GM18870 (cell line): Measurements from ENCODE around the gene KAT7.
"Not testable (repeated sequence)": the region's sequence is repeated elsewhere in the genome, so short reads cannot be mapped to it uniquely, and the experiment has no call there.

Experiments
- ATAC-seq: cut with Tn5 transposase; IDR thresholded peaks from one replicate; pipeline ENCODE4 v1.9.1; 2021; ENCODE audit warnings: moderate library complexity; ENCODE audit not compliant: unreplicated experiment

The KAT7 gene

GRCh38 chr17:49798182-49798581, 9.7 kb downstream of the KAT7 start:
- no peak for ATAC-seq

- ATAC-seq: no peak
These were observed 10.3 kb downstream of the KAT7 start for GRCh38 chr17:49798738-49799137.

- no peak for ATAC-seq
These were observed 20.6 kb downstream of the KAT7 start for GRCh38 chr17:49809056-49809455.

GRCh38 chr17:49814781-49815529, 26.5 kb downstream of the KAT7 start:
- no peak for ATAC-seq

GRCh38 chr17:49815761-49816281, 27.3 kb downstream of the KAT7 start:
- no peak for ATAC-seq

GRCh38 chr17:49817993-49818392, 29.5 kb downstream of the KAT7 start:
- ATAC-seq: no peak

- no peak for ATAC-seq
These were observed 30.7 kb downstream of the KAT7 start for GRCh38 chr17:49819138-49819537.

- no peak for ATAC-seq
These were observed 31.2 kb downstream of the KAT7 start for GRCh38 chr17:49819651-49820050.

GRCh38 chr17:49820773-49821172, 32.3 kb downstream of the KAT7 start:
- no peak for ATAC-seq

GRCh38 chr17:49821466-49821865, 33.0 kb downstream of the KAT7 start:
- ATAC-seq: no peak

- ATAC-seq: no peak
These were observed 33.4 kb downstream of the KAT7 start for GRCh38 chr17:49821916-49822315.

GRCh38 chr17:49822829-49823228, 34.3 kb downstream of the KAT7 start:
- ATAC-seq: no peak

GRCh38 chr17:49823614-49824013, 35.1 kb downstream of the KAT7 start:
- ATAC-seq: no peak

- no peak for ATAC-seq
These were observed 37.2 kb downstream of the KAT7 start for GRCh38 chr17:49825645-49826044.

GRCh38 chr17:49828325-49828724, 39.8 kb downstream of the KAT7 start:
- not testable (repeated sequence) for ATAC-seq

GRCh38 chr17:49829026-49829425, 40.5 kb downstream of the KAT7 start:
- no peak for ATAC-seq

- ATAC-seq: no peak
These were observed 42.1 kb downstream of the KAT7 start for GRCh38 chr17:49830605-49831004.

- ATAC-seq: no peak
These were observed 44.5 kb downstream of the KAT7 start for GRCh38 chr17:49832840-49833599.

GRCh38 chr17:49834118-49834743, 45.8 kb downstream of the KAT7 start:
- ATAC-seq: no peak

- ATAC-seq: no peak
These were observed 47.0 kb downstream of the KAT7 start for GRCh38 chr17:49835472-49835871.

GRCh38 chr17:49836111-49837030, 47.9 kb downstream of the KAT7 start:
- no peak for ATAC-seq
